ENCODE data around the gene ZC3H12C. TPM values are rescaled to one million over a fixed set of nuclear protein-coding genes. Genes with fewer than 3 reads are reported as not detected.

Gene ZC3H12C
- total RNA-seq, 4 donors from 2014 or later = 5.5 to 10.1 (median 7.8) TPM

DNA sequence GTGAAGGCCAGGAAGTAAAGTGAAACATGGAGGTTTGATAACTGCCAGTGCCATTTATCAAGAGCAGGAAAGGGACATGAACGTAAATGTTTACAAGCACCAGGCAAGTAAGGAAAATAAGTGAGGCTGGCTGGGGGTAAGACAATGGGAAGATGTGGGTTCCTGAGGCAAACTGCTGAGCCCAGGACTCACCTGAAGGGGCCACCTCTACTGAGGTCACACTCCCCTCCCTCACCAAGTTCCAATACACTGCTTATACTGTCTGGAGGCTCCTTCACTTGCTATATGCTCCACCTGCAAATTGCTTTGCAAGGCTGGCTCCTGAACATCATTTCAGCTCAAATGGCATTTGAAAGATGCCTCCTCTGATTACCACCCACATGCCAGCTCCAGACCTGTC lies 10.3 kb upstream of the ZC3H12C start:
- no peaks in the 10 kb centered on the region for H3K36me3 ChIP-seq
- H3K27me3 ChIP-seq = no peaks in the 10 kb centered on the region
- intact Hi-C loops (cut with DNase I) = no loop called here
- TF ChIP-seq POLR2A (IDR thresholded peaks at IDR 0.05) = no peak
- TF ChIP-seq, protein P1, sequence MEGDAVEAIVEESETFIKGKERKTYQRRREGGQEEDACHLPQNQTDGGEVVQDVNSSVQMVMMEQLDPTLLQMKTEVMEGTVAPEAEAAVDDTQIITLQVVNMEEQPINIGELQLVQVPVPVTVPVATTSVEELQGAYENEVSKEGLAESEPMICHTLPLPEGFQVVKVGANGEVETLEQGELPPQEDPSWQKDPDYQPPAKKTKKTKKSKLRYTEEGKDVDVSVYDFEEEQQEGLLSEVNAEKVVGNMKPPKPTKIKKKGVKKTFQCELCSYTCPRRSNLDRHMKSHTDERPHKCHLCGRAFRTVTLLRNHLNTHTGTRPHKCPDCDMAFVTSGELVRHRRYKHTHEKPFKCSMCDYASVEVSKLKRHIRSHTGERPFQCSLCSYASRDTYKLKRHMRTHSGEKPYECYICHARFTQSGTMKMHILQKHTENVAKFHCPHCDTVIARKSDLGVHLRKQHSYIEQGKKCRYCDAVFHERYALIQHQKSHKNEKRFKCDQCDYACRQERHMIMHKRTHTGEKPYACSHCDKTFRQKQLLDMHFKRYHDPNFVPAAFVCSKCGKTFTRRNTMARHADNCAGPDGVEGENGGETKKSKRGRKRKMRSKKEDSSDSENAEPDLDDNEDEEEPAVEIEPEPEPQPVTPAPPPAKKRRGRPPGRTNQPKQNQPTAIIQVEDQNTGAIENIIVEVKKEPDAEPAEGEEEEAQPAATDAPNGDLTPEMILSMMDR (IDR thresholded peaks at IDR 0.05) = no peak
- no peak overlapping the region for H3K27ac ChIP-seq
- DNase-seq = no peak
- no peak overlapping the region for H3K4me3 ChIP-seq
- peaks cover 0 to 15% (median 2%) of the 10 kb centered on the region in 3 donors for H3K4me1 ChIP-seq
- H3K9me3 ChIP-seq = peaks cover 0 to 6% (median 0%) of the 10 kb centered on the region in 3 donors
- WGBS, 2 donors = 75 to 80% methylated on average over 1 of the region's 1 CpG

GRCh38 chr11:110085255-110085838 lies 7.8 kb upstream of the ZC3H12C start:
- 87 to 89% methylated on average over 2 of the region's 2 CpGs for WGBS, 2 donors
- H3K36me3 ChIP-seq = no peaks in the 10 kb centered on the region
- H3K4me1 ChIP-seq = peaks cover 0 to 16% (median 3%) of the 10 kb centered on the region in 3 donors
- H3K4me3 ChIP-seq = no peak overlapping the region
- H3K27me3 ChIP-seq = no peaks in the 10 kb centered on the region
- no peak overlapping the region for H3K27ac ChIP-seq
- TF ChIP-seq POLR2A (IDR thresholded peaks at IDR 0.05) = no peak
- TF ChIP-seq, protein P1 (IDR thresholded peaks at IDR 0.05) = no peak
- intact Hi-C loops (cut with DNase I) = loop anchor here (5.0 kb wide), 1 partner anchor 138 kb away; no protein-coding TSS in a partner anchor
- H3K9me3 ChIP-seq = no peaks in the 10 kb centered on the region
- no peak for DNase-seq

- Histone ChIP-seq H3K4me1 (peaks cover 0 to 20% (median 4%) of the 10 kb centered on the region in 3 donors), H3K27me3 (no peaks in the 10 kb centered on the region), H3K9me3 (no peaks in the 10 kb centered on the region), H3K4me3 (no peak overlapping the region), H3K27ac (no peak overlapping the region), H3K36me3 (no peaks in the 10 kb centered on the region)
- WGBS, 2 donors = 22 to 29% methylated on average over 3 of the region's 3 CpGs
- DNase-seq = no peak
- TF ChIP-seq, protein P1 (IDR thresholded peaks at IDR 0.05) = no peak
- no peak for TF ChIP-seq POLR2A (IDR thresholded peaks at IDR 0.05)
- intact Hi-C loops (cut with DNase I) = loop anchor here (5.0 kb wide), 1 partner anchor 140 kb away; no protein-coding TSS in a partner anchor
Observed at GRCh38 chr11:110086892-110087309, 6.3 kb upstream of the ZC3H12C start.

DNA sequence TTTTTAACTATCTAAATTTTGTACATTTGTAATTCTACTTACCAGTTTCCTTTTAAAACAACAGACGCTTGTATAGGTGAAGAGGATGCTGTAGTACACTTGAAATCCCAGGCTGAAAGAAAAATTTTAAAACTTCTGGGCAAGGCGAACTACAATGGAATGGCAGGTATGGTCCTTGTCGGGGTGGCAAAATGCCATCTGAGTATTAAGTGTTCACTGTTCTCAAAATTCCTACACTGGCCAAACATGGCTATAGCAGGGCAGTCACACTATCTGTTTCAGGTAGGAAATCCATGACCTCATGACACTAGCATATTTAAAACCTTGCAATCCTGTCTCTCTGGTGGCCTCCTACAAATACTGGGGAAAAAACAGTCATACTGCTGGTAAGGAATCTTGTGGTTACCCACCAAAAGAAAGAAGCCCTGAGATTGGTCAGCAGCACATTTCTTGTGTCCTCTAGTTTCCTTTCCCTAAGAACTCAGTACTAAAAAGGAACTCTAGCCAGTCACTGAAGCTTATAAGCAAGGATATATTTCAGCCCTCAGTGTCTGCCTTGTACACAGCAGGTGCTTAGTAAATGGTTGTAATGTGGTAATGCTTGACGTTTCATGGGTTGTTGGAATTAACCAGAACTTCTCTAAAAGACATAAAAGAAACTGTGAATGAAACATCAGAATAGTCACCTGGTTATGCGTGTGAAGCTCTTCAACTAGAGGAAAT lies 5.2 kb upstream of the ZC3H12C start:
- WGBS, 2 donors = 90 to 91% methylated on average over 5 of the region's 5 CpGs
- no peaks in the 10 kb centered on the region for H3K36me3 ChIP-seq
- H3K27ac ChIP-seq = no peak overlapping the region

More for the DNA sequence above, 5.2 kb upstream of the ZC3H12C start:
- Histone ChIP-seq H3K27me3 (no peaks in the 10 kb centered on the region), H3K4me1 (peaks cover 0 to 26% (median 9%) of the 10 kb centered on the region in 3 donors), H3K9me3 (no peaks in the 10 kb centered on the region), H3K4me3 (no peak overlapping the region)
- no peak for DNase-seq
- intact Hi-C loops (cut with DNase I) = loop anchor here (5.0 kb wide), 1 partner anchor 141 kb away; no protein-coding TSS in a partner anchor
- no peak for TF ChIP-seq POLR2A (IDR thresholded peaks at IDR 0.05)
- TF ChIP-seq, protein P1 (IDR thresholded peaks at IDR 0.05) = no peak

Measured in esophagus squamous epithelium (tissue), 5 donors.